SK-N-SH (cell line): ENCODE results near the gene AKT1S1. TPM values are rescaled to one million over a fixed set of nuclear protein-coding genes. Genes with fewer than 3 reads are reported as not detected.

ENCODE experiments used
- CTCF ChIA-PET: fragments of 300-600, 350-600 bp; formaldehyde crosslinking; extraction: SDS; loops from one replicate; lab custom pipeline; 2021; lab: Yijun Ruan, JAX
- POLR2A ChIA-PET: fragments of 350-600 bp; sonication (Branson Sonifier 250); formaldehyde crosslinking; extraction: SDS; loops from one replicate; lab custom pipeline; 2020; ENCODE audit warnings: antibody characterized with exemption, inconsistent platforms; lab: Yijun Ruan, JAX
- DNase-seq: peaks from one replicate; pipeline ENCODE4 v3.0.0; 2012
- H2AFZ ChIP-seq: fragments of 200-600 bp; sonication (generic); 2 replicates; pipeline ENCODE4 v1.8.1; 2016; ENCODE audit warnings: antibody characterized with exemption, mild to moderate bottlenecking, low read depth
- H3F3A ChIP-seq: fragments of 200-600 bp; sonication (generic); replicated peaks from 2 replicates; pipeline ENCODE3; 2016; ENCODE audit warnings: antibody characterized with exemption, mild to moderate bottlenecking; ENCODE audit not compliant: insufficient read depth
- H3K27ac ChIP-seq, 2 experiments: fragments of 200-500 bp in 1 of 2; fragments of 200-600 bp in 1 of 2; sonication (Bioruptor generic) in 1 of 2; sonication (generic), shearing (Covaris generic) in 1 of 2; 2 replicates each; pipeline versions ENCODE4 v1.5.1 to v1.6.1; 2014 to 2016; ENCODE audit warnings: low read depth in 2 of 2, inconsistent platforms in 1 of 2, low read length in 1 of 2, mild to moderate bottlenecking in 1 of 2, mixed read lengths in 1 of 2
- H3K27me3 ChIP-seq: fragments of 200-600 bp; sonication (generic), shearing (Covaris generic); 2 replicates; pipeline ENCODE4 v1.6.1; 2016; ENCODE audit warnings: mixed run types; ENCODE audit not compliant: insufficient read depth
- H3K36me3 ChIP-seq, 2 experiments: fragments of 200-500 bp in 1 of 2; fragments of 200-600 bp in 1 of 2; sonication (Bioruptor generic) in 1 of 2; sonication (generic) in 1 of 2; replicated peaks in 1 of 2; 2 replicates each; pipeline versions ENCODE3 to v1.5.1; 2014 to 2016; ENCODE audit warnings: low read length in 1 of 2, mild to moderate bottlenecking in 1 of 2; ENCODE audit not compliant: insufficient read depth in 2 of 2, control insufficient read depth in 1 of 2
- H3K4me1 ChIP-seq, 2 experiments: fragments of 200-500 bp in 1 of 2; fragments of 200-600 bp in 1 of 2; sonication (Bioruptor generic) in 1 of 2; sonication (generic), shearing (Covaris generic) in 1 of 2; 2 replicates each; pipeline versions ENCODE4 v1.5.1 to v1.6.1; 2014 to 2016; ENCODE audit warnings: low read depth in 1 of 2, low read length in 1 of 2, mixed run types in 1 of 2; ENCODE audit not compliant: insufficient read depth in 2 of 2, control insufficient read depth in 1 of 2
- H3K4me2 ChIP-seq: fragments of 200-600 bp; sonication (generic), shearing (Covaris generic); 2 replicates; pipeline ENCODE4 v1.6.1; 2017; ENCODE audit warnings: mixed run types
- H3K4me3 ChIP-seq, 2 experiments: fragments of 200-500 bp in 1 of 2; fragments of 200-600 bp in 1 of 2; sonication (Bioruptor generic) in 1 of 2; sonication (generic), shearing (Covaris generic) in 1 of 2; 2 replicates each; pipeline versions ENCODE4 v1.5.1 to v1.8.1; 2014 to 2016; ENCODE audit warnings: low read depth in 2 of 2, inconsistent platforms in 1 of 2, low read length in 1 of 2, mild to moderate bottlenecking in 1 of 2, mixed read lengths in 1 of 2, moderate library complexity in 1 of 2
- H3K79me2 ChIP-seq: fragments of 200-600 bp; sonication (generic); 2 replicates; pipeline ENCODE4 v1.8.1; 2017; ENCODE audit warnings: mild to moderate bottlenecking; ENCODE audit not compliant: insufficient read depth
- H3K9ac ChIP-seq: fragments of 200-600 bp; sonication (generic); 2 replicates; pipeline ENCODE4 v1.6.1; 2017; ENCODE audit warnings: mixed run types
- H3K9me2 ChIP-seq: fragments of 200-600 bp; sonication (generic); 2 replicates; pipeline ENCODE4 v1.6.1; 2017; ENCODE audit warnings: mixed run types
- H3K9me3 ChIP-seq: fragments of 200-600 bp; sonication (generic); 2 replicates; pipeline ENCODE4 v1.6.1; 2017; ENCODE audit warnings: mixed run types, mild to moderate bottlenecking, moderate library complexity
- H4K20me1 ChIP-seq: fragments of 200-600 bp; sonication (generic); 2 replicates; pipeline ENCODE4 v1.6.1; 2017; ENCODE audit warnings: mild to moderate bottlenecking, mixed run types; ENCODE audit not compliant: insufficient read depth
- CHD2 ChIP-seq: fragments of 150-350 bp; IDR thresholded peaks from 2 replicates; pipeline ENCODE4 v1.6.1; 2018; ENCODE audit warnings: low read length; ENCODE audit not compliant: partially characterized antibody
- EP300 ChIP-seq, 2 experiments: IDR thresholded peaks; 2 replicates each; pipeline versions ENCODE4 v1.4.0 to v1.6.1; 2012; ENCODE audit warnings: borderline replicate concordance in 1 of 2, low read depth in 1 of 2, low read length in 1 of 2
- EZH2phosphoT487 ChIP-seq: fragments of 200-600 bp; sonication (generic); IDR thresholded peaks from 2 replicates; pipeline ENCODE4 v1.6.1; 2017; ENCODE audit warnings: low read depth, mixed run types, mild to moderate bottlenecking, antibody characterized with exemption, moderate library complexity, borderline replicate concordance
- GATA2 ChIP-seq: sonication (generic); formaldehyde crosslinking; IDR thresholded peaks from 2 replicates; pipeline ENCODE4 v1.5.0; 2020; ENCODE audit warnings: mild to moderate bottlenecking, missing genetic modification reagents
- JUND ChIP-seq: IDR thresholded peaks from 2 replicates; pipeline ENCODE4 v1.4.0; 2012
- MEF2A ChIP-seq: IDR thresholded peaks from 2 replicates; pipeline ENCODE4 v1.4.0; 2012; ENCODE audit warnings: low read depth, borderline replicate concordance
- PBX3 ChIP-seq: IDR thresholded peaks from 2 replicates; pipeline ENCODE4; 2012
- POLR2AphosphoS5 ChIP-seq: IDR thresholded peaks from 2 replicates; pipeline ENCODE4 v1.6.1; 2012; ENCODE audit warnings: low read depth, low read length
- RAD21 ChIP-seq: IDR thresholded peaks from 2 replicates; pipeline ENCODE4 v1.6.1; 2012; ENCODE audit warnings: mild to moderate bottlenecking, low read length
- RCOR1 ChIP-seq: fragments of 150-350 bp; IDR thresholded peaks from 2 replicates; pipeline ENCODE4 v1.6.1; 2017; ENCODE audit warnings: antibody characterized with exemption, low read length
- SIN3A ChIP-seq: IDR thresholded peaks from 2 replicates; pipeline ENCODE4 v1.6.1; 2012; ENCODE audit warnings: low read depth, mild to moderate bottlenecking, low read length, moderate library complexity, borderline replicate concordance
- USF2 ChIP-seq: fragments of 150-350 bp; IDR thresholded peaks from 2 replicates; pipeline ENCODE4 v1.6.1; 2017; ENCODE audit warnings: antibody characterized with exemption, low read length, low read depth, borderline replicate concordance
- ZBTB33 ChIP-seq: IDR thresholded peaks from 2 replicates; pipeline ENCODE4 v1.4.0; 2012; ENCODE audit warnings: low read depth, borderline replicate concordance
- WGBS: methylation state at CpG from one replicate; pipeline ENCODE4 v1.1.6; 2017; ENCODE audit warnings: low lambda C conversion rate; 5-methylcytosine and 5-hydroxymethylcytosine counted together
- polyA plus RNA-seq, 3 experiments: library from polyadenylated mRNA; depleted of rRNA; stranded (reverse); fragments of >200 nt; gene quantifications; 2 replicates each; pipeline ENCODE4 v1.2.3, GENCODE V29; 2012

Gene AKT1S1
- polyA plus RNA-seq, 1 of the 3 experiments (the other 2 are of a cell fraction): 63.7 TPM

GRCh38 chr19:49845414-49845813 lies 31.7 kb downstream of the AKT1S1 start:
- H3K9me2 ChIP-seq: no peaks in the 10 kb centered on the region
- H3K4me3 ChIP-seq: no peak overlapping the region
- no peak overlapping the region for H2AFZ ChIP-seq
- H3K79me2 ChIP-seq: peaks cover 15% of the 10 kb centered on the region; the same call in 1 of the 2 replicates
- peaks cover 4 to 12% of the 10 kb centered on the region in 2 experiments for H3K36me3 ChIP-seq
- no peak for TF ChIP-seq EP300 (IDR thresholded peaks at IDR 0.05; ENCODE audit: borderline replicate concordance in 1 of 2, low read depth in 1 of 2, low read length in 1 of 2)
- no peak for TF ChIP-seq GATA2
- TF ChIP-seq EZH2phosphoT487: no peak
- TF ChIP-seq POLR2AphosphoS5: no peak
- no peak for TF ChIP-seq CHD2
- no peak for TF ChIP-seq ZBTB33
- TF ChIP-seq RAD21: no peak
- TF ChIP-seq PBX3: no peak
- TF ChIP-seq JUND: no peak
- no peak for TF ChIP-seq USF2
- TF ChIP-seq MEF2A: no peak
- TF ChIP-seq RCOR1: no peak
- TF ChIP-seq SIN3A: no peak
- CTCF ChIA-PET: no interaction called here
- DNase-seq: no peak
- peaks cover 24% of the 10 kb centered on the region for H3F3A ChIP-seq
- no peaks in the 10 kb centered on the region for H3K9me3 ChIP-seq
- H3K27ac ChIP-seq: no peak overlapping the region
- H4K20me1 ChIP-seq: no peaks in the 10 kb centered on the region
- no peak overlapping the region for H3K9ac ChIP-seq
- 88% methylated on average over 3 of the region's 3 CpGs for WGBS
- peaks cover 9 to 10% of the 10 kb centered on the region in 2 experiments; a peak in 1 of 4 replicates for H3K4me1 ChIP-seq
- H3K27me3 ChIP-seq: no peaks in the 10 kb centered on the region
- no peak overlapping the region for H3K4me2 ChIP-seq
- POLR2A ChIA-PET: no interaction called here
